GM18499 (cell line): ENCODE data around the gene IRGQ.
"Not testable (repeated sequence)": the region's sequence is repeated elsewhere in the genome, so short reads cannot be mapped to it uniquely, and the experiment has no call there.

Experiments used
- ATAC-seq: cut with Tn5 transposase; IDR thresholded peaks from one replicate; pipeline ENCODE4 v1.9.1; 2021; ENCODE audit warnings: moderate number of reproducible peaks; ENCODE audit not compliant: insufficient read depth, unreplicated experiment

Gene IRGQ

GRCh38 chr19:43595999-43596841, at the start of gene IRGQ, which contains the start of gene ZNF576:
Gene IRGQ, minus strand, starts transcription at chr19:43596134. Its CDS starts 796 bp downstream, at chr19:43595338.
Gene ZNF576, plus strand, starts transcription at chr19:43596595. Its CDS starts 514 bp downstream, at chr19:43597109.
- ATAC-seq = peak; percentile 81

- ATAC-seq = no peak
Observed at GRCh38 chr19:43644181-43644580, 48.2 kb upstream of the IRGQ start.

GRCh38 chr19:43643326-43643725, 47.4 kb upstream of the IRGQ start:
- ATAC-seq = no peak

GRCh38 chr19:43642531-43642930, 46.6 kb upstream of the IRGQ start:
- ATAC-seq = no peak

- ATAC-seq = no peak
Observed at GRCh38 chr19:43641333-43641732, 45.4 kb upstream of the IRGQ start.

GRCh38 chr19:43640424-43640757, 44.5 kb upstream of the IRGQ start:
- ATAC-seq = no peak

- ATAC-seq = no peak
Observed at GRCh38 chr19:43639519-43640423, 43.8 kb upstream of the IRGQ start, which contains the start of gene CADM4. Gene CADM4, minus strand, starts transcription at chr19:43639850. Its CDS starts 60 bp downstream, at chr19:43639790.

GRCh38 chr19:43638995-43639518, 43.1 kb upstream of the IRGQ start:
- no peak for ATAC-seq

GRCh38 chr19:43638214-43638994, 42.5 kb upstream of the IRGQ start:
- ATAC-seq = no peak

- no peak for ATAC-seq
Observed at GRCh38 chr19:43636121-43636683, 40.3 kb upstream of the IRGQ start.

GRCh38 chr19:43635561-43635940, 39.6 kb upstream of the IRGQ start:
- ATAC-seq = not testable (repeated sequence)

GRCh38 chr19:43634872-43635560, 39.1 kb upstream of the IRGQ start:
- no peak for ATAC-seq

- ATAC-seq = no peak
Observed at GRCh38 chr19:43634506-43634871, 38.6 kb upstream of the IRGQ start.

GRCh38 chr19:43634068-43634467, 38.1 kb upstream of the IRGQ start:
- ATAC-seq = no peak

GRCh38 chr19:43633520-43633919, 37.6 kb upstream of the IRGQ start:
- no peak for ATAC-seq

- ATAC-seq = no peak
Observed at GRCh38 chr19:43631491-43631890, 35.6 kb upstream of the IRGQ start.

- no peak for ATAC-seq
Observed at GRCh38 chr19:43628646-43629326, 32.9 kb upstream of the IRGQ start.

- no peak for ATAC-seq
Observed at GRCh38 chr19:43626838-43627237, 30.9 kb upstream of the IRGQ start.
